Measurements from ENCODE around the gene CACNA1G.

GRCh38 chr17:50584116-50584515 lies 23.6 kb downstream of the CACNA1G start:
- TF ChIP-seq CTCF (IDR thresholded peaks at IDR 0.05): no peak
- TF ChIP-seq POLR2AphosphoS5 (IDR thresholded peaks at IDR 0.05): no peak
- no peak for TF ChIP-seq EP300 (IDR thresholded peaks at IDR 0.05)
